GM23338 (cell line): Measurements from ENCODE around the gene RNF7.

Experiments
- EZH2phosphoT487 ChIP-seq: fragments of 200-600 bp; sonication (generic); IDR thresholded peaks from one replicate; pipeline ENCODE4 v1.8.1; 2018; ENCODE audit warnings: antibody characterized with exemption; ENCODE audit not compliant: unreplicated experiment
- POLR2AphosphoS5 ChIP-seq: IDR thresholded peaks from 2 replicates; pipeline ENCODE4 v1.6.1; 2016; ENCODE audit warnings: antibody characterized with exemption, low read depth
- TF ChIP-seq, protein P1 (sequence below), 2 experiments: fragments of 200-600 bp in 1 of 2; sonication (generic) in 1 of 2; conservative IDR thresholded peaks; 2 replicates each; pipeline versions ENCODE4 v1.5.1 to v1.6.1; 2016 to 2017; ENCODE audit warnings: antibody characterized with exemption in 2 of 2, low read depth in 2 of 2, mild to moderate bottlenecking in 2 of 2, moderate library complexity in 1 of 2

DNA sequence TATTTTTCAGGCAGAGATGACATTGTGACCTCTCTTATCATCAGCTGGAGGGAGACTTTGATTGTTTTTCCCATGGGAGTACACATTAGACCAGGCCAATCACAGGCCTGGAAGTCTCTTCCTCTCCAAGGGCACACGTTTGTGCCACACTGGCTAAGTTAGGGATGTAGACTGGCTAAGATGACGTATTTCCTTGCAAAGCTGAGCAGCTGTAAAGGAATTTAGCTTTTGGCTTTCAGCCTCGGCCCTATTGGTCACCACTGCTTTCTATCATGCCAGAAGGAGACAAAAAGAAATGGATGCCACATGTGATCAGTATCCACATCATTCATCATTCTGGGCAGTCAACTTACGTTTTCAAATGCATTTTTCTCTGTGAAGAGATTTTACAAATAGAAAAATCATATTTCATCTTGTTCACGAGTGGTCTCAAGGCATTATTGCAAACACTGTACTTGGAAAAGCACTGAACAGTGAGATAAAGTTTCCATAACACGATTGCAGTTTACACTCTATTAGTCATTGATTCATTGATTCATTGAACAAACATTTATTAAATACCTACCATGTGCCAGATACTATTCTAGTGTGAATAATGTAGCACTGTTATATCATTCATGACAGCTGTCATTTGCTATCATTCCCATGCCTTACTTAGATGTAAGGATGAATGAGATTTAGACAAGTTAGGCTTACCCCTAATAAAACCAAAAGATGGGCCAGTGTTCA lies 27.0 kb upstream of the RNF7 start:
- TF ChIP-seq, protein P1, sequence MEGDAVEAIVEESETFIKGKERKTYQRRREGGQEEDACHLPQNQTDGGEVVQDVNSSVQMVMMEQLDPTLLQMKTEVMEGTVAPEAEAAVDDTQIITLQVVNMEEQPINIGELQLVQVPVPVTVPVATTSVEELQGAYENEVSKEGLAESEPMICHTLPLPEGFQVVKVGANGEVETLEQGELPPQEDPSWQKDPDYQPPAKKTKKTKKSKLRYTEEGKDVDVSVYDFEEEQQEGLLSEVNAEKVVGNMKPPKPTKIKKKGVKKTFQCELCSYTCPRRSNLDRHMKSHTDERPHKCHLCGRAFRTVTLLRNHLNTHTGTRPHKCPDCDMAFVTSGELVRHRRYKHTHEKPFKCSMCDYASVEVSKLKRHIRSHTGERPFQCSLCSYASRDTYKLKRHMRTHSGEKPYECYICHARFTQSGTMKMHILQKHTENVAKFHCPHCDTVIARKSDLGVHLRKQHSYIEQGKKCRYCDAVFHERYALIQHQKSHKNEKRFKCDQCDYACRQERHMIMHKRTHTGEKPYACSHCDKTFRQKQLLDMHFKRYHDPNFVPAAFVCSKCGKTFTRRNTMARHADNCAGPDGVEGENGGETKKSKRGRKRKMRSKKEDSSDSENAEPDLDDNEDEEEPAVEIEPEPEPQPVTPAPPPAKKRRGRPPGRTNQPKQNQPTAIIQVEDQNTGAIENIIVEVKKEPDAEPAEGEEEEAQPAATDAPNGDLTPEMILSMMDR (conservative IDR thresholded peaks at IDR 0.05; ENCODE audit: low read depth in 2 of 2) = no peak
- TF ChIP-seq EZH2phosphoT487 (no peak), POLR2AphosphoS5 (no peak)
